Neural crest cell (in vitro differentiated cells): ENCODE measurements around the gene ZNF180. TPM values are rescaled to one million over a fixed set of nuclear protein-coding genes. Genes with fewer than 3 reads are reported as not detected.

ENCODE experiments used
- DNase-seq: peaks from one replicate; pipeline ENCODE4 v3.0.0; 2021; ENCODE audit warnings: low read depth, mixed read lengths, low spot score
- H3K27ac Mint-ChIP-seq: one replicate; pipeline ENCODE4 v1.8.0; 2021; ENCODE audit warnings: mild to moderate bottlenecking, mixed read lengths; ENCODE audit not compliant: unreplicated experiment
- H3K27me3 Mint-ChIP-seq: 2 replicates; pipeline ENCODE4 v1.8.0; 2021; ENCODE audit warnings: low read depth, mild to moderate bottlenecking, mixed read lengths
- H3K36me3 Mint-ChIP-seq: 2 replicates; pipeline ENCODE4 v1.8.0; 2021; ENCODE audit warnings: low read depth, mild to moderate bottlenecking, mixed read lengths
- H3K4me1 Mint-ChIP-seq: 2 replicates; pipeline ENCODE4 v1.8.0; 2021; ENCODE audit warnings: mixed read lengths
- H3K4me3 Mint-ChIP-seq: one replicate; pipeline ENCODE4 v1.8.0; 2021; ENCODE audit warnings: mild to moderate bottlenecking, mixed read lengths
- H3K9me3 Mint-ChIP-seq: 2 replicates; pipeline ENCODE4 v1.8.0; 2021; ENCODE audit warnings: mixed read lengths
- total RNA-seq: library from RNA; stranded (reverse); gene quantifications from 2 replicates; pipeline ENCODE4 v1.2.1, GENCODE V29; 2021
- TF ChIP-seq, protein P1 (sequence below): fragments of 200-600 bp; sonication (generic); conservative IDR thresholded peaks from 2 replicates; pipeline ENCODE4 v1.5.0; 2021; ENCODE audit warnings: antibody characterized with exemption, mild to moderate bottlenecking

Gene ZNF180
- total RNA-seq, 1 donor from 2014 or later, result 16.2 TPM

DNA sequence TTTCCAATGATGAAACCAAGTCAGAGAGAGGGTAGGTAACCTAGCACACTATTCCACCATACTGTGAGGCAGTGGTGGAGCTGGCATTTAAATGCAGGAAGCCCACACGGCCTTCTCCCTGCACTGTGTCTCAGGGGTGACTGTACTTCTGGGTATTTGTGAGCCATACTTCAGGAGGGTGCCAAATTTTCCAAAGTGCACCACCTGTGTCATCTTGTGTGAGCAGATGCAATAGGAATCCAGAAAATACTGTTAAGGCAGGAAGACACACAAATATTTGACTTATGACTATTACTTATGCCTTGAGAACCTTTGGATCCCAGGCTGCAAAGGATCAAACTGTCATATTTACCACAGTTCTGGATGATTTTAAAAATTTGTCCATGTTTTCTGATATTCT is 69.4 kb downstream of the ZNF180 start:
- Mint-ChIP-seq H3K36me3 (peaks cover 80% of the 10 kb centered on the region), H3K4me3 (no peak overlapping the region), H3K27ac (no peak overlapping the region), H3K4me1 (no peaks in the 10 kb centered on the region), H3K9me3 (peaks cover 42% of the 10 kb centered on the region), H3K27me3 (peaks cover 8% of the 10 kb centered on the region)
- no peak for DNase-seq
- TF ChIP-seq, protein P1, sequence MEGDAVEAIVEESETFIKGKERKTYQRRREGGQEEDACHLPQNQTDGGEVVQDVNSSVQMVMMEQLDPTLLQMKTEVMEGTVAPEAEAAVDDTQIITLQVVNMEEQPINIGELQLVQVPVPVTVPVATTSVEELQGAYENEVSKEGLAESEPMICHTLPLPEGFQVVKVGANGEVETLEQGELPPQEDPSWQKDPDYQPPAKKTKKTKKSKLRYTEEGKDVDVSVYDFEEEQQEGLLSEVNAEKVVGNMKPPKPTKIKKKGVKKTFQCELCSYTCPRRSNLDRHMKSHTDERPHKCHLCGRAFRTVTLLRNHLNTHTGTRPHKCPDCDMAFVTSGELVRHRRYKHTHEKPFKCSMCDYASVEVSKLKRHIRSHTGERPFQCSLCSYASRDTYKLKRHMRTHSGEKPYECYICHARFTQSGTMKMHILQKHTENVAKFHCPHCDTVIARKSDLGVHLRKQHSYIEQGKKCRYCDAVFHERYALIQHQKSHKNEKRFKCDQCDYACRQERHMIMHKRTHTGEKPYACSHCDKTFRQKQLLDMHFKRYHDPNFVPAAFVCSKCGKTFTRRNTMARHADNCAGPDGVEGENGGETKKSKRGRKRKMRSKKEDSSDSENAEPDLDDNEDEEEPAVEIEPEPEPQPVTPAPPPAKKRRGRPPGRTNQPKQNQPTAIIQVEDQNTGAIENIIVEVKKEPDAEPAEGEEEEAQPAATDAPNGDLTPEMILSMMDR, result no peak

Other genes with a start within 250 kb of the ZNF180 start
- 1.7 and 2.5 TPM in 2 replicates for gene ZNF233, start 240.6 kb downstream of the ZNF180 start, total RNA-seq
- gene ZNF235, start 195.5 kb downstream of the ZNF180 start, total RNA-seq, result 9.5 and 11.5 TPM in 2 replicates
- gene ZNF112, start 143.8 kb downstream of the ZNF180 start, total RNA-seq, result 9.9 and 14.8 TPM in 2 replicates
- 9.2 and 10.8 TPM in 2 replicates for gene ZNF285, start 98.9 kb downstream of the ZNF180 start, total RNA-seq
- 6.7 and 7.4 TPM in 2 replicates for gene ZNF229, start 52.0 kb downstream of the ZNF180 start, total RNA-seq
- gene CEACAM20, start 29.2 kb upstream of the ZNF180 start, total RNA-seq, result not detected in 2 replicates
- gene IGSF23, start 113.0 kb upstream of the ZNF180 start, total RNA-seq, result not detected in 2 replicates
- gene PVR, start 143.4 kb upstream of the ZNF180 start, total RNA-seq, result 20.4 and 22.5 TPM in 2 replicates
- gene CEACAM19, start 171.0 kb upstream of the ZNF180 start, total RNA-seq, result 5.0 and 6.1 TPM in 2 replicates
- gene CEACAM16, start 198.6 kb upstream of the ZNF180 start, total RNA-seq, result not detected in 2 replicates
- gene BCL3, start 248.2 kb upstream of the ZNF180 start, total RNA-seq, result 2.2 TPM in 2 replicates